CD4-positive, alpha-beta T cell treated with Interleukin-4 for 4 hours (primary cell): ENCODE measurements around the gene TOR4A.
A peak's percentile ranks its signal among the peaks of the same experiment; 100 is the strongest.

ENCODE experiments used
- DNase-seq: peaks from one replicate; pipeline ENCODE4 v3.0.0-alpha.2; 2020

Gene TOR4A

DNA sequence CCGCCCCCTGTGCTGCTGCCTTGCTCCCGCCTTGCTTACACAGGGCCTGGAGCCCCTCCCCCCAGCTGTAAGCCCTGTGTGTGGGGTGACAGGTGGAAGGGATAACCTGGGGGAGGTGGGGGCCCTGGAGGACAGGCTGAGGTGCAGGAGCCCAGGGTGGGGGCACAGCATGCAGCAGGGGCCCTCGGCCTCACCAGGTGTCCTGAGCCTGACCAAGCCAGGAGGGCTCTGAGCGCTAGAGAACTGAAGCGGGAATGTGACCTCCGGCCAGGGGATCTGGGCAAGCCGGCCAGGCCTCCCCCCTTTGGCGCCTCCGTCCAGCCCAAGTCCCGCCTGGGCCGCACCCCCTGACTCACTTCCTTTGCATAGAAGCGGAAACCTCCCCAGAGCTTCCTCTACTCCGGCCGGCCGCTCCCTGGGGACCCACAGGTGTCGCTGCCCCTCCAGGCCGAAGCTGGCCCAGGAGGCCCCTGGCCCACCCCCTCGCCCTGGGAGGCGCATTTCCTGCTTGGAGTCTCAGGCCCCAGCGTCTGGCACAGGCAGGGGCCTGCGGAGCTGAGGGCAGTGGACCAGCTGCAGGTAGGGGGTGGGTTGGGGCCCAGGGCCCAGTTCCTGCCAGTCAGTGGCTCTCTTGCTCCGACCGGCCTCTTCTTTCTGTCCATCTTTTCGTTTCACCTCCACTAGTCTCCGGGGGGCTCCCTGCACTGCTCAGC is at the start of gene TOR4A:
Gene TOR4A, plus strand, starts transcription at position 398 of the 713 bp plus-strand sequence. CDS start 964 bp downstream, outside the sequence.
- peak; percentile 37 for DNase-seq

GRCh38 chr9:137227853-137228505 is 49.5 kb upstream of the TOR4A start:
- no peak for DNase-seq

GRCh38 chr9:137228506-137228967 is 49.0 kb upstream of the TOR4A start:
- DNase-seq, result no peak

DNA sequence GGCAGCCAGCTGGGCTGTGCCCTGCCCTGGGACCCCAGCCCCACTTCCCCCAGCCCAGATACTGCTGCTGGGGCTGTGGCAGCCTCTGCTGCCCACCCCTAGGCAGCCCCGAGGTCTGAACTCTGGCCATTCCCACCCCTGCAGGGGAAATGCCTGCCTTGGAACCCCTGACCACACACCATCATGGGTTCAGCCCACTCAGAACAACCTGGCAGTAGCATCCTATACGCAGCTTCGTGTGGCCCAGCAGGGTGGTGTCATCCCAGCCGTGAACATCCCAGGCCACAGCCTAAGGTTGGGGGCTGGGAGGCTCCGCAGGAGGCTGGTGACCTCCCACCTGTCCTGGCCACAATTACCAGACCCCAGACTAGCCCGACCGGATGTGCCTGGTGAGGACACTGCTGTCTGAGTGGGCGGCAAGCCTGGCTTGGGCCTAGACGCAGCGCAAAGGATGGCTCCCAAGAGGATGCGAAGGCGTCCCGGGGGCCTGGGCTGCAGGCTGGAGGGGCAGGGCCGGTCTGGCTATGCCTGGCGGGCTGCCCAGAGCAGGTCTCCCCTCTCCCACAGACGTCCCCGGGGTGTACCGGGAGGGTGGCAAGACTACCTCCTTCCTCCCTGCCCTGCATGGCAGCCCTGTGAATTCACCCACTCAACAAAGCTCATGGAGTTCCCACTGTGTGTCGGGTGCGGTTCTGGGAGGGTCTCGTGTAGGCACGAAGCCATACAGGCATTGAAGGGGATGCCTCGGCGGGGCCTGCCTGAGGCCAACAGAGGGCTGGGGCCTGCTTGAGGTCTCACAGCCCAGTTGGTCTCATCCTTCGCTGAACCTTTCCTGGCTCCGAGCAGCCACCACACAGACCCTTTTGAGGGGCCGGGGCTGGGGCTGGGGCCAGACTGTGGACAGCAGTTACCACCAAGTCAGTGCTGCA is 48.3 kb upstream of the TOR4A start:
- DNase-seq, result no peak

DNA sequence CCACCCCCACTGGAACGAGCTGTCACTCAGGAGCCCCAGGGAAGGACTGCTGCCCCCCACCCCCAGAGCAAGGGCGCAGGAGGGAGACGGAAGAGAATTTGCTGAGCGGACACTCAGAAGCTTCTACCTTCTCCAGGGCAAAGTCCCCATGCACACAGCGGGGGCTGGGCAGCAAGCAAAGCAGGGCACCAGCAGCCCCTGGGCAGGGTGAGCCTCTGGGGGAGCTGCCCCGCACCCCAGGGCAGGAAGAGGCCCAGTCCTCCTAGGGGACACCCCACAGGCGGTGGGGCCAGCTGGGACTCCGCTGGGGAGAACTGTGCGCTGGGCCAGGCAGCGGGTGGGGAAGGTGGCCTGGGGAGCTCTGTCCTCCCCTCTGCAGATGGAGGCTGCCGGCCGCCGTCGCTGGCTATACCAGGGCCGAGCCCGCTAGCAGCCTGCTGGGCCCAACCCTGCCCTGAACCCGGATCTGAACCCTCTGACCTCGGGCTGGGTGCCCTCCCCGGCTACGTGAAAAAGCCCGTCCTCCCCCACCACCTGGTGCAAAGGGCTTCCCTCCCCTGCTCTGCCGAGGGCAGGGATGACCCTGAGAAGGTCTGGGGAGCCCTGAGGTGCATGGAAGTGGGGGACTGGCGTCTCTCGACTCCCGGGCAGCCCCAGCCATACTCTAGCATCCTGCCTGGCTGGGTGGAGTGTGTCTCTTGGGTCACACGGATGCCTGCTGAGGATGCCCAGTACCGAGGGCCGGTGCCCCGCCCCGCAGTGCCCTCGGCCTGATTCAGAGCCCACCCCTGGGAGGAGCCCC is 47.4 kb upstream of the TOR4A start:
- no peak for DNase-seq

GRCh38 chr9:137230705-137231371 is 46.7 kb upstream of the TOR4A start, which contains the start of gene SLC34A3:
Gene SLC34A3 (plus strand): TSS chr9:137230901. CDS start chr9:137231703, 802 bp downstream.
- DNase-seq, result no peak

DNA sequence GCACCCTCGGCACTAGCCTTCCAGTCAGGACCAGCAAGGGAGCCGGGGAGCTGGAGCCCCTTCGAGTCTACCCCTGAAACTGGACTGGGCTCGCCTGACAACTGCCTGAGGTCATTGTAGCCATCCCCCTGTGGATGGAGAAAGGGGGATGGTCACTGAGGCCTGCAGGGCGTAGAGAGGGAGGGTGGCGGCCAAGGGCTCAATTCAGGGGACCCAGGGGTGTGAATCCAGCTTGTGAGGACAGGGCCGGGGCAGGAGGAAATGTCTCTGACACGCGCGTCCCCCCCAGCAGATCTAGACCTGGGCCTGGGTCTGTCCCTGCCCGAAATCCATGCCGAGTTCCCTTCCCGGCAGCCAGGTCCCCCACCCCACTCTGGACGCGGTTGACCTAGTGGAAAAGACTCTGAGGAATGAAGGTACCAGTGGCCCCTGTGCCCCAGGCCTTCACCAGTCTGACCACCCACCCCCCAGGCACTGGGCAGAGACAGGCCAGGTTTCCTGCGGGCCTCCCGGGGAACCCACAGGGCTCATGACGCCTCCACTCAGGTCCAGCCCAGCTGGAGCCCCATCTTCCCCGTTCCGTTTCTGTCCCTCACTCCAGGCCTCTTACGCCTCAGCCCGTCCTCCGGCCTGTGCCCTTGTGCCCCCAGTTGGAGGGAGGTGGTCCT is 46.0 kb upstream of the TOR4A start:
- no peak for DNase-seq

DNA sequence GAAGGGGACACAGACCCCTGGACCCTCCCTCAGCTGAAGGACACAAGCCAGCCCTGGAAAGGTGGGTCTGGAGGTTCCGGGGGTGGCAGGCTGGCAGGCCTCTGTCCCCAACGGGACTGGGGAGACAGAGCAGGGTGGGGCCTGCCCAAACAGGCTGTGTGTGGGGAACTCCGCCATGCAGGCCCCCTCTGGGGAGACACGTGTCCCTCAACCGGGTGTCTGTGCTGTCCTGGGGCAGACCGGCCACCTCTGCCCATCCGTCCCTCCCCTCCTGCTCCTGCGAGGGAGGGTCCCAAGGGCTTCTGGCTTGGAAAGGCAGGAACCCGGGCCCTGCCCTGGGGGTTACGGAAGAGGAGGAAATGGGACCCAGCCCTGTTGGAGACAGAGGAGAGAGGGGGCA is 45.4 kb upstream of the TOR4A start:
- no peak for DNase-seq

DNA sequence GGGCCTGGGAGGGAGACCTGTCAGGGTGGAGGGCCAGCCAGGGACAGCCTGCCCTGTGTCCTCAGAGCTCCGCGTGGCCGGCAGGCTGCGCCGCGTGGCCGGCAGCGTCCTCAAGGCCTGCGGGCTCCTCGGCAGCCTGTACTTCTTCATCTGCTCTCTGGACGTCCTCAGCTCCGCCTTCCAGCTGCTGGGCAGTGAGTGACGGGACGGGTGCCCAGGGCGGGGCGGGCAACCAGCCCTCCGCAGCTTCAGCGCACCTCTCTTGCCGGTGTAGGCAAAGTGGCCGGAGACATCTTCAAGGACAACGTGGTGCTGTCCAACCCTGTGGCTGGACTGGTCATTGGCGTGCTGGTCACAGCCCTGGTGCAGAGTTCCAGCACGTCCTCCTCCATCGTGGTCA is 45.0 kb upstream of the TOR4A start:
- DNase-seq, result no peak

GRCh38 chr9:137233143-137233980 is 44.2 kb upstream of the TOR4A start:
- DNase-seq, result no peak

GRCh38 chr9:137234055-137234697 is 43.4 kb upstream of the TOR4A start:
- DNase-seq, result no peak

DNA sequence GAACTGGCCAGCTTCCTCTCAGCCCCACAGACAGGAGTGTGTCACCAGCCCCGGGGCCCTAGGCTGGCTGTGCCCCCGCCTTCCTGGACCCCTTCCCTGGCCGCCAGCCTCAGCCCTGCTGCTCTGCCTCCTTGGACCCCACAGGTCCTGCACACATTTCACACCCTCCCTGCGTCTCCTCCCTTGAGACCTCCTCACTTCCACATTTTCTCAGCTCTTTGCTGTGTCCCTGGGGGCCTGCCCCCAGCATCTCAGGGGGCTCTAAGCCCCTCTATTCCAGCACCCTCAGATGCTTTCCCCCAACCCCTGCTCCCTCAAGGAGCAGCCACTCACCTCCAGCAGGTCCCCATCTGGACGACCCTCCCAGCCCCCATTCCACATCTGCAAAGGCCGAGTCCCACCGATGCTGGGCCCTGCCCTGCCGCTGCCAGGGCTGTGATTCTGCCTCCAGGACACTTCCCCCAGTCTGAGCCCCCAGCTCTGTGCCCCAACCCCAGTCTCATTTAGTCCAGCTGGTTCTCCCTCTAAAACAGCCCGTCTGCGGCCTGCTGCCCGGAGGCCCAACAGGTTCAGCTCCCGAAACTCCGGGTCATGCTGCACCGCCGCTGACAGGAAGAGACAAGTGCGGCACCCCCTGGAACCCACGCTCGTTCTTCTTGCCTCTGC is 42.6 kb upstream of the TOR4A start:
- no peak for DNase-seq

- no peak for DNase-seq
Observed at GRCh38 chr9:137235424-137236237, 41.9 kb upstream of the TOR4A start.

DNA sequence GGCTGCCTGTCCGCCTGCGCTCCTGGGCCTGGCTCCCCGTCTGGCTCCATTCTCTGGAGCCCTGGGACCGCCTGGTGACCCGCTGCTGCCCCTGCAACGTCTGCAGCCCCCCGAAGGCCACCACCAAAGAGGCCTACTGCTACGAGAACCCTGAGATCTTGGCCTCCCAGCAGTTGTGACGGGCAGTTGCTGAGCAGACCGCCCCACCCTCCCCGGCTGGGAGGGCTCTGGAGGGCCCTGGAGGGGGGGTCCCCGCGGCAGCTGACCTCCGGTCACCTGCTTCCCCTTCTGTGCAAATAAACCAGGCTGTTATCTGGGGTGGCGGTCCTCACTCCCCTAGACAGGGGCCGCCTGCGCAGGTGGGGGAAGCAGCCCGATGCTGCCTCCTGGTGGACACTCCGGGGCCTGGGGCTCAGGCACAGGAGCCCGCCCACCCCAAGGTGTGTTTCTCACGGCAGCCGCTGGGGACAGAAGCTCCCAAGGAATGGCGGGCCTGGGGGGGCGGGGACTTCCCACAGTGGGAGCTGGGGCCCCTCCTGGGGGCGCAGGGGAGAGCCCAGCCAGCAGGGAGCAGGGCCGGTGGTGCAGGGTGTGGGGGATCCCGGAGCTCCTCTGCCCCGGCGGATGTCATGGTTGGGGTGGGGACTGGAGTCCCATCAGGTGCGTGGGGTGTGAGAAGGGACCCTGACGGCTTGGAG is 41.1 kb upstream of the TOR4A start:
- peak; percentile 80 for DNase-seq

- no peak for DNase-seq
Observed at GRCh38 chr9:137236936-137237421, 40.5 kb upstream of the TOR4A start.

DNA sequence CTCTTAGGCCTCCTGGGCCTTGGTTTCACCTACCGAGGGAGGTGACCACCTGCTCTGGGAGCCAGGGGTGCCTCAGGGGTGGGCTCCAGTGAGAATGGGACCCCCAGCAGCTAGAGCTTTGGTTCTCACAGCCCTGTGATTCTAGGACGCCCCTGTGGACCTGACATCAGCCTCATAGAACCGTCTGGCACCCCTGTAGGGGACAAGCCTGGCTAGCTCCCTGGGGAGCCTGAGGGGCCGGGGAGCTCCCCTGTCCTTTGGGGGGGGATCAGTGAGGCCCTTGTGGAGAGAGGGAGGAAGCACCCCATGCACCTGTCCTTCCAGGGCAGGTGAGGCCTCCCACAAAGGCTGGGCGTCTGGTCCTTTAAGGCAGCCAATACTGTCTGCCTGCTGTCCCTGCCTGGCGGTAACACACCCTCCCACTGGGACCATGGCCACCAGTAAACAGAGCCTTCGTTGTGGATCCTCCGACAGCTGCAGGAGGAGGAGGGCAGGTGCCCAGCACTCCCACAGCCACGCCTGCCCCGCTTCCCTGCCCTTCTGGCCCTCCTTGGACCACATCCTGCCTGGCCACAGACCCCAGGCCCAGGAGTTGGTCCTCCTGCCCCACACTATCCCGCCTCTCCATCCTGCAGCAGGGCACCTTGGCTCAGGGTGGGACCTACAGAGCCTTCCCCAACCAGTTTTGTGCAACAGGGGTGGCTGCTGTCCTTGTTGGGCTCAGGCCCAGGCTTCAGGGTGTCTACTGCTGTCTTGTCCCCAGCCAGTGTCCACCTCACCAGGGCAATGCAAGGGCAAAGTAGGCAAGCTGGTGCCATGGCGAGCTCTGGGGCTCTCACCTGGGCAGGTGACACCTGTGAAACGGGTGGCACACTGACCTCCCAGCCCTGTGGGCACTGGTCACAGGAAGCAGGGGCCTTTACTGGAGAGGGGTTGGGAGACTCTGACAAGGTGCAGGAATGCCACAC is 39.5 kb upstream of the TOR4A start:
- no peak for DNase-seq
